Activated naive CD8-positive, alpha-beta T cell treated with anti-CD3 and anti-CD28 coated beads, Interleukin-2, amount 50 U/mL, for 24 hours (primary cell): ENCODE measurements around the gene STARD5.
"Not testable (repeated sequence)": the region's sequence is repeated elsewhere in the genome, so short reads cannot be mapped to it uniquely, and the experiment has no call there.

ENCODE experiments used
- ATAC-seq: fragments of 150-1000 bp; cut with Tn5 transposase; one replicate; pipeline ENCODE4 v1.10.0; 2021
- DNase-seq: peaks from one replicate; pipeline ENCODE4 v3.0.0; 2021
- H3K27ac Mint-ChIP-seq: one replicate; pipeline ENCODE4 v1.8.0; 2021; ENCODE audit warnings: mild to moderate bottlenecking, mixed read lengths
- H3K27me3 Mint-ChIP-seq: one replicate; pipeline ENCODE4 v1.8.0; 2021; ENCODE audit warnings: mixed read lengths
- H3K36me3 Mint-ChIP-seq: one replicate; pipeline ENCODE4 v1.8.0; 2021; ENCODE audit warnings: low read depth, mixed read lengths
- H3K4me1 Mint-ChIP-seq: one replicate; pipeline ENCODE4 v1.8.0; 2021; ENCODE audit warnings: mixed read lengths
- H3K4me3 Mint-ChIP-seq: one replicate; pipeline ENCODE4 v1.8.0; 2021; ENCODE audit warnings: mild to moderate bottlenecking, moderate library complexity, mixed read lengths
- H3K9me3 Mint-ChIP-seq: one replicate; pipeline ENCODE4 v1.8.0; 2021; ENCODE audit warnings: mixed read lengths

Gene STARD5

GRCh38 chr15:81331141-81331540, 7.2 kb upstream of the STARD5 start:
- H3K36me3 Mint-ChIP-seq, H3K4me3 Mint-ChIP-seq, H3K27me3 Mint-ChIP-seq, ATAC-seq, H3K27ac Mint-ChIP-seq, H3K9me3 Mint-ChIP-seq, DNase-seq: not testable (repeated sequence)
- peaks cover 15% of the 10 kb centered on the region for H3K4me1 Mint-ChIP-seq

GRCh38 chr15:81330366-81331090, 6.6 kb upstream of the STARD5 start:
- H3K4me3 Mint-ChIP-seq = no peak overlapping the region

GRCh38 chr15:81329446-81329845, 5.5 kb upstream of the STARD5 start:
- ATAC-seq (no peak), DNase-seq (no peak)
- no peaks in the 10 kb centered on the region for H3K9me3 Mint-ChIP-seq
- no peaks in the 10 kb centered on the region for H3K36me3 Mint-ChIP-seq
- no peak overlapping the region for H3K4me3 Mint-ChIP-seq
- no peak overlapping the region for H3K27ac Mint-ChIP-seq
- no peaks in the 10 kb centered on the region for H3K27me3 Mint-ChIP-seq
- H3K4me1 Mint-ChIP-seq = peaks cover 21% of the 10 kb centered on the region

More at GRCh38 chr15:81330366-81331090, 6.6 kb upstream of the STARD5 start:
- Mint-ChIP-seq H3K36me3 (no peaks in the 10 kb centered on the region), H3K27me3 (no peaks in the 10 kb centered on the region), H3K4me1 (peaks cover 15% of the 10 kb centered on the region), H3K9me3 (no peaks in the 10 kb centered on the region), H3K27ac (no peak overlapping the region)
- DNase-seq = no peak
- ATAC-seq = no peak

- ATAC-seq (no peak), DNase-seq (no peak)
- peaks cover 32% of the 10 kb centered on the region for H3K4me1 Mint-ChIP-seq
- H3K4me3 Mint-ChIP-seq = no peak overlapping the region
- no peaks in the 10 kb centered on the region for H3K27me3 Mint-ChIP-seq
- H3K9me3 Mint-ChIP-seq = no peaks in the 10 kb centered on the region
- peaks cover under 1% of the 10 kb centered on the region for H3K36me3 Mint-ChIP-seq
- no peak overlapping the region for H3K27ac Mint-ChIP-seq
Measured at GRCh38 chr15:81327516-81327915, 3.6 kb upstream of the STARD5 start.

GRCh38 chr15:81326466-81327212, 2.7 kb upstream of the STARD5 start:
- Mint-ChIP-seq H3K36me3 (peaks cover 3% of the 10 kb centered on the region), H3K27me3 (no peaks in the 10 kb centered on the region), H3K4me3 (no peak overlapping the region), H3K4me1 (peaks cover 38% of the 10 kb centered on the region), H3K27ac (no peak overlapping the region), H3K9me3 (no peaks in the 10 kb centered on the region)
- ATAC-seq (no peak), DNase-seq (no peak)

- ATAC-seq = no peak
- H3K4me3 Mint-ChIP-seq = peak overlapping the region; percentile 97
- peak overlapping the region; percentile 90 for H3K27ac Mint-ChIP-seq
- H3K36me3 Mint-ChIP-seq = peaks cover 12% of the 10 kb centered on the region
- H3K4me1 Mint-ChIP-seq = peaks cover 36% of the 10 kb centered on the region
- no peaks in the 10 kb centered on the region for H3K9me3 Mint-ChIP-seq
- DNase-seq = no peak
- no peaks in the 10 kb centered on the region for H3K27me3 Mint-ChIP-seq
Measured at GRCh38 chr15:81323559-81323943, 390 bp downstream of the STARD5 start.

GRCh38 chr15:81322676-81323253, 1.2 kb downstream of the STARD5 start:
- Mint-ChIP-seq H3K36me3 (peaks cover 13% of the 10 kb centered on the region), H3K4me1 (peaks cover 38% of the 10 kb centered on the region)
- DNase-seq = no peak

GRCh38 chr15:81321667-81322066, 2.3 kb downstream of the STARD5 start:
- Mint-ChIP-seq H3K4me1 (peaks cover 39% of the 10 kb centered on the region), H3K27ac (no peak overlapping the region), H3K27me3 (no peaks in the 10 kb centered on the region), H3K9me3 (no peaks in the 10 kb centered on the region), H3K36me3 (peaks cover 21% of the 10 kb centered on the region), H3K4me3 (no peak overlapping the region)
- ATAC-seq = no peak
- no peak for DNase-seq

More at GRCh38 chr15:81322676-81323253, 1.2 kb downstream of the STARD5 start:
- no peak for ATAC-seq
- Mint-ChIP-seq H3K27me3 (no peaks in the 10 kb centered on the region), H3K9me3 (no peaks in the 10 kb centered on the region), H3K4me3 (peak overlapping the region; percentile 57), H3K27ac (no peak overlapping the region)

- Mint-ChIP-seq H3K36me3 (peaks cover 45% of the 10 kb centered on the region), H3K27ac (no peak overlapping the region), H3K9me3 (no peaks in the 10 kb centered on the region), H3K4me3 (no peak overlapping the region), H3K27me3 (no peaks in the 10 kb centered on the region), H3K4me1 (peaks cover 58% of the 10 kb centered on the region)
- DNase-seq = no peak
- ATAC-seq = no peak
Measured at GRCh38 chr15:81317642-81318017, 6.3 kb downstream of the STARD5 start.

GRCh38 chr15:81316267-81316666, 7.7 kb downstream of the STARD5 start:
- ATAC-seq (no peak), DNase-seq (no peak)
- H3K9me3 Mint-ChIP-seq = no peaks in the 10 kb centered on the region
- peak overlapping the region; percentile 79 for H3K27ac Mint-ChIP-seq
- peaks cover 63% of the 10 kb centered on the region for H3K4me1 Mint-ChIP-seq
- H3K36me3 Mint-ChIP-seq = peaks cover 55% of the 10 kb centered on the region
- H3K27me3 Mint-ChIP-seq = no peaks in the 10 kb centered on the region
- no peak overlapping the region for H3K4me3 Mint-ChIP-seq

- ATAC-seq = peak; percentile 43
- no peak for DNase-seq
- no peak overlapping the region for H3K4me3 Mint-ChIP-seq
- no peaks in the 10 kb centered on the region for H3K9me3 Mint-ChIP-seq
- no peaks in the 10 kb centered on the region for H3K27me3 Mint-ChIP-seq
- H3K4me1 Mint-ChIP-seq = peaks cover 66% of the 10 kb centered on the region
- H3K36me3 Mint-ChIP-seq = peaks cover 61% of the 10 kb centered on the region
- peak overlapping the region; percentile 79 for H3K27ac Mint-ChIP-seq
Measured at GRCh38 chr15:81315452-81316175, 8.3 kb downstream of the STARD5 start.

- H3K27me3 Mint-ChIP-seq = no peaks in the 10 kb centered on the region
- peak overlapping the region; percentile 79 for H3K27ac Mint-ChIP-seq
- ATAC-seq = no peak
- H3K4me3 Mint-ChIP-seq = no peak overlapping the region
- no peak for DNase-seq
- peaks cover 69% of the 10 kb centered on the region for H3K36me3 Mint-ChIP-seq
- H3K9me3 Mint-ChIP-seq = no peaks in the 10 kb centered on the region
- peaks cover 67% of the 10 kb centered on the region for H3K4me1 Mint-ChIP-seq
Measured at GRCh38 chr15:81314378-81314777, 9.6 kb downstream of the STARD5 start.

GRCh38 chr15:81313686-81314085, 10.3 kb downstream of the STARD5 start:
- H3K4me3 Mint-ChIP-seq = no peak overlapping the region
- ATAC-seq (no peak), DNase-seq (no peak)
- no peak overlapping the region for H3K27ac Mint-ChIP-seq
- peaks cover 71% of the 10 kb centered on the region for H3K36me3 Mint-ChIP-seq
- H3K4me1 Mint-ChIP-seq = peaks cover 68% of the 10 kb centered on the region
- no peaks in the 10 kb centered on the region for H3K9me3 Mint-ChIP-seq
- H3K27me3 Mint-ChIP-seq = no peaks in the 10 kb centered on the region

GRCh38 chr15:81312790-81313543, 11.0 kb downstream of the STARD5 start:
- Mint-ChIP-seq H3K27me3 (no peaks in the 10 kb centered on the region), H3K36me3 (peaks cover 76% of the 10 kb centered on the region), H3K9me3 (no peaks in the 10 kb centered on the region), H3K4me1 (peaks cover 65% of the 10 kb centered on the region), H3K27ac (peak overlapping the region; percentile 44), H3K4me3 (no peak overlapping the region)
- no peak for DNase-seq
- ATAC-seq = peak; percentile 6
